Measurements from ENCODE around the gene GRIK4. TPM values are rescaled to one million over a fixed set of nuclear protein-coding genes. Genes with fewer than 3 reads are reported as not detected.
A peak's percentile ranks its signal among the peaks of the same experiment; 100 is the strongest.

The GRIK4 gene
- total and polyA plus RNA-seq, 9 of the 15 experiments (the other 6 are each of a cell fraction or from before 2014, with no cell fraction given): not detected

- H3K9ac ChIP-seq (ENCODE audit: insufficient read depth in 1 of 2, low read depth in 2 of 2, low read length in 2 of 2): no peak overlapping the region
- H3K79me2 ChIP-seq (ENCODE audit: control insufficient read depth, insufficient read depth, low read length): no peaks in the 10 kb centered on the region
- no peaks in the 10 kb centered on the region for H3K9me3 ChIP-seq (replicated peaks; ENCODE audit: control insufficient read depth, insufficient read depth, low read depth, low read length)
- intact Hi-C loops (cut with micrococcal nuclease) (no loop called here), in situ Hi-C loops (cut with MboI) (no loop called here)
- H3K27ac ChIP-seq (ENCODE audit: extremely low read depth, low read depth, low read length): no peak overlapping the region
- FAIRE-seq (no peak), ATAC-seq (no peak), DNase-seq (ENCODE audit: extremely low read depth in 1 of 4, low spot score in 3 of 4) (no peak)
- no peak overlapping the region for H2AFZ ChIP-seq (ENCODE audit: low read depth, low read length)
- no peak overlapping the region for H3K4me2 ChIP-seq (ENCODE audit: insufficient read depth, low read length)
- WGBS (ENCODE audit: insufficient coverage, low coverage, missing lambda C conversion rate): 0% methylated on average over 2 of the region's 2 CpGs
- H3K4me3 ChIP-seq: no peak overlapping the region
- CTCF ChIA-PET (ENCODE audit: low intra/inter-chr PET ratio): no interaction called here
- TF ChIP-seq BMI1 (IDR thresholded peaks at IDR 0.05; ENCODE audit: low read length) (no peak), EWSR1 (IDR thresholded peaks at IDR 0.05; ENCODE audit: borderline replicate concordance, low read depth, partially characterized antibody) (no peak), MTA2 (IDR thresholded peaks at IDR 0.05; ENCODE audit: low read depth) (no peak), SMC3 (conservative IDR thresholded peaks at IDR 0.05; ENCODE audit: insufficient read depth, low read depth, low read length) (no peak), RBM25 (IDR thresholded peaks at IDR 0.05; ENCODE audit: low read depth, low read length, severe bottlenecking) (peak; percentile 39)
- no peaks in the 10 kb centered on the region for H3K36me3 ChIP-seq (ENCODE audit: control insufficient read depth, insufficient read depth, low read length)
- no TSS peak for BruUV-seq (replicated peaks)
- H3K9me1 ChIP-seq (ENCODE audit: control insufficient read depth, insufficient read depth, low read length): no peaks in the 10 kb centered on the region
- peaks cover 3 to 52% of the 10 kb centered on the region in 2 experiments; a peak in 4 of 5 replicates for H3K27me3 ChIP-seq (ENCODE audit: control insufficient read depth in 2 of 2, insufficient read depth in 2 of 2, low read length in 2 of 2)
- peaks cover 3% of the 10 kb centered on the region; the same call in 1 of the 2 replicates for H4K20me1 ChIP-seq (replicated peaks; ENCODE audit: control insufficient read depth, insufficient read depth, low read length)
- POLR2A ChIA-PET: interaction anchor here (0.6 to 1.0 kb wide), 3 partner anchors 26 to 361 kb away, joined by 3 to 4 read pairs (median 3); no protein-coding TSS in a partner anchor
- H3K4me1 ChIP-seq (replicated peaks in 1 of 2; ENCODE audit: control insufficient read depth in 2 of 2, insufficient read depth in 2 of 2, low read length in 2 of 2): no peaks in the 10 kb centered on the region
Measured at GRCh38 chr11:120912915-120913314, 401.4 kb downstream of the GRIK4 start.

GRCh38 chr11:120914021-120914420 lies 402.5 kb downstream of the GRIK4 start:
- DNase-seq (ENCODE audit: extremely low read depth in 1 of 4, low spot score in 3 of 4) (no peak), ATAC-seq (no peak), FAIRE-seq (no peak)
- 0 out of 2 replicates have a peak, but pooled peaks cover 3% of the 10 kb centered on the region for H4K20me1 ChIP-seq (replicated peaks; ENCODE audit: control insufficient read depth, insufficient read depth, low read length)
- H3K79me2 ChIP-seq (ENCODE audit: control insufficient read depth, insufficient read depth, low read length): no peaks in the 10 kb centered on the region
- H3K4me1 ChIP-seq (replicated peaks in 1 of 2; ENCODE audit: control insufficient read depth in 2 of 2, insufficient read depth in 2 of 2, low read length in 2 of 2): no peaks in the 10 kb centered on the region
- intact Hi-C loops (cut with micrococcal nuclease): no loop called here
- CTCF ChIA-PET (ENCODE audit: low intra/inter-chr PET ratio): no interaction called here
- peaks cover 3 to 51% of the 10 kb centered on the region in 2 experiments for H3K27me3 ChIP-seq (ENCODE audit: control insufficient read depth in 2 of 2, insufficient read depth in 2 of 2, low read length in 2 of 2)
- POLR2A ChIA-PET: interaction anchor here (1.0 kb wide), 2 partner anchors 9 to 27 kb away, joined by 3 to 4 read pairs; no protein-coding TSS in a partner anchor
- H3K9me1 ChIP-seq (ENCODE audit: control insufficient read depth, insufficient read depth, low read length): no peaks in the 10 kb centered on the region
- no peak overlapping the region for H3K4me3 ChIP-seq
- no peak overlapping the region for H3K27ac ChIP-seq (ENCODE audit: extremely low read depth, low read depth, low read length)
- H2AFZ ChIP-seq (ENCODE audit: low read depth, low read length): no peak overlapping the region
- in situ Hi-C loops (cut with MboI): no loop called here
- no TSS peak for BruUV-seq (replicated peaks)
- no peak overlapping the region for H3K9ac ChIP-seq (ENCODE audit: insufficient read depth in 1 of 2, low read depth in 2 of 2, low read length in 2 of 2)
- no peak overlapping the region for H3K4me2 ChIP-seq (ENCODE audit: insufficient read depth, low read length)
- H3K9me3 ChIP-seq (replicated peaks; ENCODE audit: control insufficient read depth, insufficient read depth, low read depth, low read length): no peaks in the 10 kb centered on the region
- WGBS (ENCODE audit: insufficient coverage, low coverage, missing lambda C conversion rate): 0% methylated on average over 4 of the region's 5 CpGs
- H3K36me3 ChIP-seq (ENCODE audit: control insufficient read depth, insufficient read depth, low read length): no peaks in the 10 kb centered on the region
- TF ChIP-seq HINFP (tag; conservative IDR thresholded peaks at IDR 0.05; ENCODE audit: low read depth): no peak
- no peak for TF ChIP-seq ATF1 (CRISPR knock-in tag; IDR thresholded peaks at IDR 0.05)
- TF ChIP-seq ATF1 (tag; IDR thresholded peaks at IDR 0.05): no peak
- no peak for TF ChIP-seq STAT5B (CRISPR knock-in tag; IDR thresholded peaks at IDR 0.05)
- no peak for TF ChIP-seq RBM22 (IDR thresholded peaks at IDR 0.05; ENCODE audit: low read depth, low read length, poor library complexity, severe bottlenecking)
- no peak for TF ChIP-seq FOXO4 (CRISPR knock-in tag; IDR thresholded peaks at IDR 0.05)
- no peak for TF ChIP-seq ATF7 (IDR thresholded peaks at IDR 0.05)
- TF ChIP-seq ZBTB7A (IDR thresholded peaks at IDR 0.05; ENCODE audit: borderline replicate concordance, control insufficient read depth, low read depth, low read length): no peak
- TF ChIP-seq ZNF561 (CRISPR knock-in tag; conservative IDR thresholded peaks at IDR 0.05): no peak
- TF ChIP-seq KAT8 (IDR thresholded peaks at IDR 0.05; ENCODE audit: low read depth): no peak
- TF ChIP-seq BMI1 (IDR thresholded peaks at IDR 0.05; ENCODE audit: low read length): no peak

Measured in K562 (cell line).